B cell (primary cell): ENCODE data around the gene BTBD17. TPM values are rescaled to one million over a fixed set of nuclear protein-coding genes. Genes with fewer than 3 reads are reported as not detected.

Source experiments
- ATAC-seq: fragments of 200-7000 bp; cut with Tn5 transposase; one replicate; pipeline ENCODE4 v1.10.0; 2021; ENCODE audit warnings: low read depth, mild to moderate bottlenecking, moderate number of reproducible peaks, moderate library complexity
- CTCF ChIA-PET: fragments of 350-600 bp; sonication (Branson Sonifier 250); formaldehyde crosslinking; loops from one replicate; lab custom pipeline; 2021; ENCODE audit warnings: antibody characterized with exemption, inconsistent platforms; lab: Charles Lee
- POLR2A ChIA-PET: fragments of 350-600 bp; sonication (Branson Sonifier 250); formaldehyde crosslinking; loops from one replicate; lab custom pipeline; 2021; ENCODE audit warnings: antibody characterized with exemption; lab: Charles Lee
- DNase-seq: peaks from one replicate; pipeline ENCODE4 v3.0.0; 2013
- H2AFZ ChIP-seq: 2 replicates; pipeline ENCODE4 v1.6.1; 2012; ENCODE audit warnings: mild to moderate bottlenecking, low read depth, low read length; ENCODE audit not compliant: insufficient read depth, poor library complexity, severe bottlenecking
- H3K27ac ChIP-seq, 2 donors: 1 replicate in 1 of 2; 2 replicates in 1 of 2; pipeline ENCODE4 v1.5.1; 2012 to 2013; ENCODE audit warnings: low read length in 2 of 2, mild to moderate bottlenecking in 2 of 2, moderate library complexity in 1 of 2
- H3K27me3 ChIP-seq, 4 experiments: fragments of 200-600 bp in 1 of 4; sonication (generic) in 1 of 4; replicated peaks in 1 of 4; 1 replicate in 2 of 4; 2 replicates in 2 of 4; pipeline versions ENCODE4 v1.6.1 to v1.7.0; 2013 to 2016; ENCODE audit warnings: low read length in 3 of 4, mild to moderate bottlenecking in 2 of 4, mixed read lengths in 1 of 4, moderate library complexity in 1 of 4; ENCODE audit not compliant: insufficient read depth in 4 of 4, control insufficient read depth in 3 of 4; ENCODE audit errors: control extremely low read depth in 1 of 4
- H3K36me3 ChIP-seq, 2 experiments: replicated peaks in 1 of 2; 1 replicate in 1 of 2; 2 replicates in 1 of 2; pipeline versions ENCODE4 v1.6.1 to v1.7.1; 2013; ENCODE audit warnings: low read length in 1 of 2; ENCODE audit not compliant: insufficient read depth in 2 of 2, control insufficient read depth in 1 of 2; ENCODE audit errors: control extremely low read depth in 1 of 2, extremely low read depth in 1 of 2
- H3K4me1 ChIP-seq, 2 donors: fragments of 200-600 bp in 1 of 2; sonication (generic) in 1 of 2; 1 replicate in 1 of 2; 2 replicates in 1 of 2; pipeline versions ENCODE4 v1.5.1 to v1.6.1; 2013 to 2017; ENCODE audit warnings: low read length in 2 of 2; ENCODE audit not compliant: control insufficient read depth in 2 of 2, insufficient read depth in 2 of 2
- H3K4me2 ChIP-seq: replicated peaks from 2 replicates; pipeline ENCODE3; 2012; ENCODE audit warnings: mild to moderate bottlenecking, low read depth, low read length; ENCODE audit not compliant: poor library complexity, severe bottlenecking
- H3K4me3 ChIP-seq, 5 experiments: fragments of 200-600 bp in 1 of 5; sonication (generic) in 1 of 5; 1 replicate in 3 of 5; 2 replicates in 2 of 5; pipeline versions ENCODE4 v1.5.1 to v1.7.0; 2011 to 2016; ENCODE audit warnings: low read length in 4 of 5, mild to moderate bottlenecking in 4 of 5, low read depth in 2 of 5, control low read depth in 1 of 5, moderate library complexity in 1 of 5; ENCODE audit not compliant: insufficient read depth in 1 of 5; ENCODE audit errors: control extremely low read depth in 1 of 5, extremely low read depth in 1 of 5
- H3K79me2 ChIP-seq: fragments of 200-600 bp; sonication (generic); one replicate; pipeline ENCODE4 v1.6.0; 2016; ENCODE audit warnings: low read length; ENCODE audit not compliant: control insufficient read depth, insufficient read depth
- H3K9ac ChIP-seq: fragments of 200-600 bp; sonication (generic); 2 replicates; pipeline ENCODE4 v1.6.1; 2017; ENCODE audit warnings: mild to moderate bottlenecking, low read length, moderate library complexity
- H3K9me3 ChIP-seq, 3 donors: one replicate each; pipeline versions ENCODE4 v1.6.1 to v1.7.1; 2013; ENCODE audit warnings: low read length in 2 of 3; ENCODE audit not compliant: control insufficient read depth in 2 of 3, insufficient read depth in 1 of 3; ENCODE audit errors: control extremely low read depth in 1 of 3
- H4K20me1 ChIP-seq: 2 replicates; pipeline ENCODE4 v1.6.0; 2012; ENCODE audit warnings: mild to moderate bottlenecking, low read length; ENCODE audit not compliant: insufficient read depth, control insufficient read depth, poor library complexity, severe bottlenecking
- H3K27ac Mint-ChIP-seq: one replicate; pipeline ENCODE4 v1.8.0; 2021; ENCODE audit warnings: mixed read lengths
- H3K27me3 Mint-ChIP-seq: one replicate; pipeline ENCODE4 v1.8.0; 2021; ENCODE audit warnings: mixed read lengths
- H3K4me1 Mint-ChIP-seq: one replicate; pipeline ENCODE4 v1.8.0; 2021; ENCODE audit warnings: mixed read lengths
- H3K4me3 Mint-ChIP-seq: one replicate; pipeline ENCODE4 v1.8.0; 2021; ENCODE audit warnings: mixed read lengths
- H3K9me3 Mint-ChIP-seq: one replicate; pipeline ENCODE4 v1.8.0; 2022; ENCODE audit warnings: mixed read lengths; ENCODE audit not compliant: insufficient read depth
- EZH2 ChIP-seq: IDR thresholded peaks from 2 replicates; pipeline ENCODE4 v1.6.1; 2012; ENCODE audit warnings: borderline replicate concordance, low read depth, mild to moderate bottlenecking, moderate library complexity, low read length; ENCODE audit not compliant: insufficient read depth, poor library complexity, severe bottlenecking
- WGBS: methylation state at CpG from one replicate; pipeline ENCODE4 v1.1.5; 2013; ENCODE audit warnings: missing lambda C conversion rate; ENCODE audit not compliant: insufficient coverage; 5-methylcytosine and 5-hydroxymethylcytosine counted together
- intact Hi-C: fragments of 100-400 bp; cut with micrococcal nuclease; formaldehyde crosslinking; loops from one replicate; pipeline ENCODE4 v1.10.0; 2022
- polyA plus RNA-seq: library from polyadenylated mRNA; depleted of rRNA; stranded (reverse); fragments of >200 nt; gene quantifications from 2 replicates; pipeline ENCODE4 v1.2.3, GENCODE V29; 2012
- total RNA-seq, 2 donors: library from RNA; stranded (reverse); fragments of 120-200 nt in 1 of 2; gene quantifications; 1 replicate in 1 of 2; 2 replicates in 1 of 2; pipeline versions ENCODE4 v1.2.3 to v1.2.4, GENCODE V29; 2013 to 2022
- TF ChIP-seq, protein P1 (sequence below): fragments of 200-600 bp; IDR thresholded peaks from one replicate; pipeline ENCODE4 v1.8.0; 2022; ENCODE audit warnings: antibody characterized with exemption, mild to moderate bottlenecking

BTBD17 gene
- total and polyA plus RNA-seq, 2 donors (not counting 1 experiment from before 2014, with no cell fraction given) = not detected

DNA sequence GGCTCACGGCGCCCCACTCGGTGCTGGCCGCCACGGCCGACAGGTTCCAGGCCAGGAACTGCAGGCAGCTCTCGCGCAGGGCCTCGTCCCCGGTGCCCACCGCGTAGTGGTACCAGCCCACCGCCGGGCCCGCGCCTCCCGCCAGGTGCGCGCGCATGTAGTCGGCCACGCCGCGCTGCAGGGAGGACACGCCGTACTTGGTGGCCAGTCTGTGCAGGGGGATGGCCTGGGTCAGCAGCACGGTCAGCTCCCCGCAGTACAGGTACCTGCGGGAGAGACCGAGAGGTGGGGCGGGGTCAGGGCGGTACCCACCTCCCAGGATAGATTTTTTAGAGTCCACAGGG lies 4.2 kb downstream of the BTBD17 start:
- no peaks in the 10 kb centered on the region for H4K20me1 ChIP-seq
- H3K79me2 ChIP-seq = no peaks in the 10 kb centered on the region
- no peak for TF ChIP-seq EZH2
- TF ChIP-seq, protein P1, sequence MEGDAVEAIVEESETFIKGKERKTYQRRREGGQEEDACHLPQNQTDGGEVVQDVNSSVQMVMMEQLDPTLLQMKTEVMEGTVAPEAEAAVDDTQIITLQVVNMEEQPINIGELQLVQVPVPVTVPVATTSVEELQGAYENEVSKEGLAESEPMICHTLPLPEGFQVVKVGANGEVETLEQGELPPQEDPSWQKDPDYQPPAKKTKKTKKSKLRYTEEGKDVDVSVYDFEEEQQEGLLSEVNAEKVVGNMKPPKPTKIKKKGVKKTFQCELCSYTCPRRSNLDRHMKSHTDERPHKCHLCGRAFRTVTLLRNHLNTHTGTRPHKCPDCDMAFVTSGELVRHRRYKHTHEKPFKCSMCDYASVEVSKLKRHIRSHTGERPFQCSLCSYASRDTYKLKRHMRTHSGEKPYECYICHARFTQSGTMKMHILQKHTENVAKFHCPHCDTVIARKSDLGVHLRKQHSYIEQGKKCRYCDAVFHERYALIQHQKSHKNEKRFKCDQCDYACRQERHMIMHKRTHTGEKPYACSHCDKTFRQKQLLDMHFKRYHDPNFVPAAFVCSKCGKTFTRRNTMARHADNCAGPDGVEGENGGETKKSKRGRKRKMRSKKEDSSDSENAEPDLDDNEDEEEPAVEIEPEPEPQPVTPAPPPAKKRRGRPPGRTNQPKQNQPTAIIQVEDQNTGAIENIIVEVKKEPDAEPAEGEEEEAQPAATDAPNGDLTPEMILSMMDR = no peak
- Mint-ChIP-seq H3K9me3 (no peaks in the 10 kb centered on the region), H3K27ac (no peak overlapping the region), H3K4me1 (peaks cover 6% of the 10 kb centered on the region), H3K27me3 (peaks cover 58% of the 10 kb centered on the region), H3K4me3 (no peak overlapping the region)
- intact Hi-C loops = no loop called here
- peak overlapping the region; percentile 43 for H3K4me2 ChIP-seq
- ChIA-PET CTCF (interaction anchor here (3.8 kb wide), 1 partner anchor 11 kb away, joined by 20 read pairs; the partner anchor contains the start of gene GPR142), POLR2A (no interaction called here)
- no peak overlapping the region for H3K9ac ChIP-seq
- no peaks in the 10 kb centered on the region for H3K36me3 ChIP-seq
- peaks cover 0 to 7% of the 10 kb centered on the region in 2 donors for H3K4me1 ChIP-seq
- H3K9me3 ChIP-seq = no peaks in the 10 kb centered on the region
- H3K4me3 ChIP-seq = no peak overlapping the region
- no peak overlapping the region for H3K27ac ChIP-seq
- 35% methylated on average over 32 of the region's 32 CpGs for WGBS
- peaks cover 0 to 74% (median 16%) of the 10 kb centered on the region in 4 experiments for H3K27me3 ChIP-seq
- DNase-seq = no peak
- ATAC-seq = no peak
- H2AFZ ChIP-seq = no peak overlapping the region

DNA sequence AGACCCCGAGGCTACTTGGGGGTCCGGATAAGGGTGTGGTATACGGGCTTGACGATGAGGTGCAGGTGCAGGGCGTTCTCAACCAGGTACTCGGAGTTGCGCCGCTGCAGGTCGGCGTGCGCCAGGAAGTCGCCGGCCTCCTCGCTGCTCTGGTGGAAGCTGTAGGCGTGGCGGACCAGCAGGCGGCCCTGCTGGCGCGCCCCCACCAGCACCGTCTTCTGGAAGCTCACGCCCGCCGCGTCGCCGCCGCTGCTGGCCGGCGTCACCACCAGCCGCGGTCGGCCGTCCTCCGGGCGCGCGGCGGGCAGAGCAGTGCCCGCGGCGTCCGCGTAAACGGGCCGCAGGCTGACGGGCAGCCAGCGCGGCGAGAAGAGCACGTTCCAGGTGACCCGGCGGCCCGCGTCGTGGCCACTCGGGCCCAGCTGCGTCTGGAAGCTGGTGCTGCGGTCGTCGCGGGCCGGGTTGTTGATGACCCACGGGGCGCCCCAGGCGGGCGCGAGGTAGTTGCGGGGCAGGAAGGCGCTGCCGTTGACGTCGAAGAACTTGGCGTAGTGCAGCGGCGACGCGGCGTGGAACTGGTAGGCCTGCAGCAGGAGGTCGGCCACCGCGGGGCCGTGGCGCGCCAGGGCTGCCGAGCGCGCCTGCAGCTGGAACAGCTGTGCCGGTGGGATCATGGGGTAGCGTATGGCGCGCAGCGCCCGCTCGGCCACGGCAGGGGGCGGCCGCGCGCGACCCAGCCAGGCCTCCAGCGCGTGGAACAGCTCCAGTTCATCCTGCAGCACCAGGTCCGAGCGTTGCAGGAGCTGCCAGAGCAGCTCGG lies 4.8 kb downstream of the BTBD17 start:
- Histone ChIP-seq H3K4me2 (peak overlapping the region; percentile 43), H3K36me3 (no peaks in the 10 kb centered on the region), H3K9ac (no peak overlapping the region), H3K4me3 (no peak overlapping the region), H3K27me3 (peaks cover 0 to 79% (median 17%) of the 10 kb centered on the region in 4 experiments), H3K27ac (no peak overlapping the region), H4K20me1 (no peaks in the 10 kb centered on the region), H3K79me2 (no peaks in the 10 kb centered on the region), H2AFZ (no peak overlapping the region), H3K4me1 (peaks cover 0 to 7% of the 10 kb centered on the region in 2 donors), H3K9me3 (no peaks in the 10 kb centered on the region)
- DNase-seq = no peak
- no peak overlapping the region for H3K27ac Mint-ChIP-seq
- no peak for TF ChIP-seq EZH2
- TF ChIP-seq, protein P1 = no peak
- ChIA-PET CTCF (interaction anchor here (3.8 kb wide), 1 partner anchor 11 kb away, joined by 20 read pairs; the partner anchor contains the start of gene GPR142), POLR2A (no interaction called here)
- H3K4me3 Mint-ChIP-seq = no peak overlapping the region
- ATAC-seq = no peak
- H3K9me3 Mint-ChIP-seq = no peaks in the 10 kb centered on the region
- peaks cover 6% of the 10 kb centered on the region for H3K4me1 Mint-ChIP-seq
- intact Hi-C loops = no loop called here
- 8% methylated on average over 105 of the region's 105 CpGs for whole genome bisulfite sequencing
- peaks cover 56% of the 10 kb centered on the region for H3K27me3 Mint-ChIP-seq
